B cell (primary cell): Measurements from ENCODE around the gene NEUROG1. TPM values are rescaled to one million over a fixed set of nuclear protein-coding genes. Genes with fewer than 3 reads are reported as not detected.

ENCODE experiments used
- ATAC-seq: fragments of 200-7000 bp; cut with Tn5 transposase; one replicate; pipeline ENCODE4 v1.10.0; 2021; ENCODE audit warnings: low read depth, mild to moderate bottlenecking, moderate number of reproducible peaks, moderate library complexity
- CTCF ChIA-PET: fragments of 350-600 bp; sonication (Branson Sonifier 250); formaldehyde crosslinking; loops from one replicate; lab custom pipeline; 2021; ENCODE audit warnings: antibody characterized with exemption, inconsistent platforms; lab: Charles Lee
- POLR2A ChIA-PET: fragments of 350-600 bp; sonication (Branson Sonifier 250); formaldehyde crosslinking; loops from one replicate; lab custom pipeline; 2021; ENCODE audit warnings: antibody characterized with exemption; lab: Charles Lee
- DNase-seq: peaks from one replicate; pipeline ENCODE4 v3.0.0; 2013
- H2AFZ ChIP-seq: 2 replicates; pipeline ENCODE4 v1.6.1; 2012; ENCODE audit warnings: mild to moderate bottlenecking, low read depth, low read length; ENCODE audit not compliant: insufficient read depth, poor library complexity, severe bottlenecking
- H3K27ac ChIP-seq, 2 donors: 1 replicate in 1 of 2; 2 replicates in 1 of 2; pipeline ENCODE4 v1.5.1; 2012 to 2013; ENCODE audit warnings: low read length in 2 of 2, mild to moderate bottlenecking in 2 of 2, moderate library complexity in 1 of 2
- H3K27me3 ChIP-seq, 4 experiments: fragments of 200-600 bp in 1 of 4; sonication (generic) in 1 of 4; replicated peaks in 1 of 4; 1 replicate in 2 of 4; 2 replicates in 2 of 4; pipeline versions ENCODE4 v1.6.1 to v1.7.0; 2013 to 2016; ENCODE audit warnings: low read length in 3 of 4, mild to moderate bottlenecking in 2 of 4, mixed read lengths in 1 of 4, moderate library complexity in 1 of 4; ENCODE audit not compliant: insufficient read depth in 4 of 4, control insufficient read depth in 3 of 4; ENCODE audit errors: control extremely low read depth in 1 of 4
- H3K36me3 ChIP-seq, 2 experiments: replicated peaks in 1 of 2; 1 replicate in 1 of 2; 2 replicates in 1 of 2; pipeline versions ENCODE4 v1.6.1 to v1.7.1; 2013; ENCODE audit warnings: low read length in 1 of 2; ENCODE audit not compliant: insufficient read depth in 2 of 2, control insufficient read depth in 1 of 2; ENCODE audit errors: control extremely low read depth in 1 of 2, extremely low read depth in 1 of 2
- H3K4me1 ChIP-seq, 2 donors: fragments of 200-600 bp in 1 of 2; sonication (generic) in 1 of 2; 1 replicate in 1 of 2; 2 replicates in 1 of 2; pipeline versions ENCODE4 v1.5.1 to v1.6.1; 2013 to 2017; ENCODE audit warnings: low read length in 2 of 2; ENCODE audit not compliant: control insufficient read depth in 2 of 2, insufficient read depth in 2 of 2
- H3K4me2 ChIP-seq: replicated peaks from 2 replicates; pipeline ENCODE3; 2012; ENCODE audit warnings: mild to moderate bottlenecking, low read depth, low read length; ENCODE audit not compliant: poor library complexity, severe bottlenecking
- H3K4me3 ChIP-seq, 5 experiments: fragments of 200-600 bp in 1 of 5; sonication (generic) in 1 of 5; 1 replicate in 3 of 5; 2 replicates in 2 of 5; pipeline versions ENCODE4 v1.5.1 to v1.7.0; 2011 to 2016; ENCODE audit warnings: low read length in 4 of 5, mild to moderate bottlenecking in 4 of 5, low read depth in 2 of 5, control low read depth in 1 of 5, moderate library complexity in 1 of 5; ENCODE audit not compliant: insufficient read depth in 1 of 5; ENCODE audit errors: control extremely low read depth in 1 of 5, extremely low read depth in 1 of 5
- H3K79me2 ChIP-seq: fragments of 200-600 bp; sonication (generic); one replicate; pipeline ENCODE4 v1.6.0; 2016; ENCODE audit warnings: low read length; ENCODE audit not compliant: control insufficient read depth, insufficient read depth
- H3K9ac ChIP-seq: fragments of 200-600 bp; sonication (generic); 2 replicates; pipeline ENCODE4 v1.6.1; 2017; ENCODE audit warnings: mild to moderate bottlenecking, low read length, moderate library complexity
- H3K9me3 ChIP-seq, 3 donors: one replicate each; pipeline versions ENCODE4 v1.6.1 to v1.7.1; 2013; ENCODE audit warnings: low read length in 2 of 3; ENCODE audit not compliant: control insufficient read depth in 2 of 3, insufficient read depth in 1 of 3; ENCODE audit errors: control extremely low read depth in 1 of 3
- H4K20me1 ChIP-seq: 2 replicates; pipeline ENCODE4 v1.6.0; 2012; ENCODE audit warnings: mild to moderate bottlenecking, low read length; ENCODE audit not compliant: insufficient read depth, control insufficient read depth, poor library complexity, severe bottlenecking
- H3K27ac Mint-ChIP-seq: one replicate; pipeline ENCODE4 v1.8.0; 2021; ENCODE audit warnings: mixed read lengths
- H3K27me3 Mint-ChIP-seq: one replicate; pipeline ENCODE4 v1.8.0; 2021; ENCODE audit warnings: mixed read lengths
- H3K4me1 Mint-ChIP-seq: one replicate; pipeline ENCODE4 v1.8.0; 2021; ENCODE audit warnings: mixed read lengths
- H3K4me3 Mint-ChIP-seq: one replicate; pipeline ENCODE4 v1.8.0; 2021; ENCODE audit warnings: mixed read lengths
- H3K9me3 Mint-ChIP-seq: one replicate; pipeline ENCODE4 v1.8.0; 2022; ENCODE audit warnings: mixed read lengths; ENCODE audit not compliant: insufficient read depth
- EZH2 ChIP-seq: IDR thresholded peaks from 2 replicates; pipeline ENCODE4 v1.6.1; 2012; ENCODE audit warnings: borderline replicate concordance, low read depth, mild to moderate bottlenecking, moderate library complexity, low read length; ENCODE audit not compliant: insufficient read depth, poor library complexity, severe bottlenecking
- WGBS: methylation state at CpG from one replicate; pipeline ENCODE4 v1.1.5; 2013; ENCODE audit warnings: missing lambda C conversion rate; ENCODE audit not compliant: insufficient coverage; 5-methylcytosine and 5-hydroxymethylcytosine counted together
- intact Hi-C: fragments of 100-400 bp; cut with micrococcal nuclease; formaldehyde crosslinking; loops from one replicate; pipeline ENCODE4 v1.10.0; 2022
- polyA plus RNA-seq: library from polyadenylated mRNA; depleted of rRNA; stranded (reverse); fragments of >200 nt; gene quantifications from 2 replicates; pipeline ENCODE4 v1.2.3, GENCODE V29; 2012
- total RNA-seq, 2 donors: library from RNA; stranded (reverse); fragments of 120-200 nt in 1 of 2; gene quantifications; 1 replicate in 1 of 2; 2 replicates in 1 of 2; pipeline versions ENCODE4 v1.2.3 to v1.2.4, GENCODE V29; 2013 to 2022
- TF ChIP-seq, protein P1 (sequence below): fragments of 200-600 bp; IDR thresholded peaks from one replicate; pipeline ENCODE4 v1.8.0; 2022; ENCODE audit warnings: antibody characterized with exemption, mild to moderate bottlenecking

The NEUROG1 gene
- total and polyA plus RNA-seq, 2 donors (not counting 1 experiment from before 2014, with no cell fraction given): not detected

DNA sequence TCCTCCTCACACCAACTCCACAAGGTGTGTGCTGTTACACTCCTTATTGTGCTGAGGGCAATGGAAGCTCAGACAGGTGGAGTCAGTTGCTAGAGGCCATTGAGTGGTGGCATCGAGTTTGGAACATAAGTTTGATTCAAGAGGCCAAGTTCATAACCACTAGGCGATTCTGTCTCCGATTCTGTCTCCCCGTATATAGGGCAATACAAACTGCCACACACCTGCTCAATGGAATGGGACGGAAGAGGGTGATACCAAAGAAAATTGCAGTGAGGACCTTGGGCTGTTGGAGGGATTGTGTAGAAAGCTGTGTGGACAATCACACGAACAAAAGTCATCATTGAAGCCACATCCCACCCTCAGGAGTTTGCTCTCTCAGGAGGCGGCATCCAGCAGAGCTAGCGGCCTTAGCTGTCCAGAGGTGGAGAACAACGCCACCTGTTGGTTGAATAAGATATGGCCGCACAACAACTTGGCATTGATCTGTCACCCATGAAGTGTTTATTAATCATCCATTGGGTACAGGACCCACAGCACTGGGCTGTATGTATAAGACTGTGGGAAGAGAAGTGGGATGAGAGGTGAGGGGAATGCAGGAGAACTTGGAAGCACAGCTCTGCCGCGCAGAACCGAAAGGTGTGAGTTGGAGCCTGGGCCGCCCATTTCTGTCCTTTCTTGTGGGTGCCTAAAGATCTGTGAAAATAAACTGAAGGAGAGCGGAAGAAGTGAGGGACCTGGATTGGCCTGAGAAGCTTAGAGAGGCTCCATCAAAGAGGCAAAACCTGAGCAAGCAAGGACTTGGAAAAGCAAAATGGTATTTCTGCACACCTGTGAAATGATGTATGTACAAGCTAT lies 16.1 kb upstream of the NEUROG1 start:
- Histone ChIP-seq H3K4me2 (no peak overlapping the region), H3K9ac (no peak overlapping the region), H3K4me1 (no peaks in the 10 kb centered on the region), H3K9me3 (no peaks in the 10 kb centered on the region), H3K27ac (no peak overlapping the region), H3K4me3 (no peak overlapping the region), H3K27me3 (peaks cover 0 to 19% (median 5%) of the 10 kb centered on the region in 4 experiments), H3K36me3 (no peaks in the 10 kb centered on the region), H3K79me2 (no peaks in the 10 kb centered on the region), H4K20me1 (no peaks in the 10 kb centered on the region), H2AFZ (no peak overlapping the region)
- intact Hi-C loops: no loop called here
- ATAC-seq: no peak
- Mint-ChIP-seq H3K4me3 (no peak overlapping the region), H3K9me3 (peaks cover 2% of the 10 kb centered on the region), H3K27ac (no peak overlapping the region), H3K27me3 (peaks cover 62% of the 10 kb centered on the region), H3K4me1 (no peaks in the 10 kb centered on the region)
- ChIA-PET POLR2A (no interaction called here), CTCF (interaction anchor here (0.8 to 3.3 kb wide), 8 partner anchors 9 to 96 kb away, joined by 3 to 10 read pairs (median 5); no protein-coding TSS in a partner anchor)
- peak; percentile 44 for DNase-seq
- no peak for TF ChIP-seq EZH2
- TF ChIP-seq, protein P1, sequence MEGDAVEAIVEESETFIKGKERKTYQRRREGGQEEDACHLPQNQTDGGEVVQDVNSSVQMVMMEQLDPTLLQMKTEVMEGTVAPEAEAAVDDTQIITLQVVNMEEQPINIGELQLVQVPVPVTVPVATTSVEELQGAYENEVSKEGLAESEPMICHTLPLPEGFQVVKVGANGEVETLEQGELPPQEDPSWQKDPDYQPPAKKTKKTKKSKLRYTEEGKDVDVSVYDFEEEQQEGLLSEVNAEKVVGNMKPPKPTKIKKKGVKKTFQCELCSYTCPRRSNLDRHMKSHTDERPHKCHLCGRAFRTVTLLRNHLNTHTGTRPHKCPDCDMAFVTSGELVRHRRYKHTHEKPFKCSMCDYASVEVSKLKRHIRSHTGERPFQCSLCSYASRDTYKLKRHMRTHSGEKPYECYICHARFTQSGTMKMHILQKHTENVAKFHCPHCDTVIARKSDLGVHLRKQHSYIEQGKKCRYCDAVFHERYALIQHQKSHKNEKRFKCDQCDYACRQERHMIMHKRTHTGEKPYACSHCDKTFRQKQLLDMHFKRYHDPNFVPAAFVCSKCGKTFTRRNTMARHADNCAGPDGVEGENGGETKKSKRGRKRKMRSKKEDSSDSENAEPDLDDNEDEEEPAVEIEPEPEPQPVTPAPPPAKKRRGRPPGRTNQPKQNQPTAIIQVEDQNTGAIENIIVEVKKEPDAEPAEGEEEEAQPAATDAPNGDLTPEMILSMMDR: peak; percentile 69
- WGBS: 63% methylated on average over 6 of the region's 15 CpGs

DNA sequence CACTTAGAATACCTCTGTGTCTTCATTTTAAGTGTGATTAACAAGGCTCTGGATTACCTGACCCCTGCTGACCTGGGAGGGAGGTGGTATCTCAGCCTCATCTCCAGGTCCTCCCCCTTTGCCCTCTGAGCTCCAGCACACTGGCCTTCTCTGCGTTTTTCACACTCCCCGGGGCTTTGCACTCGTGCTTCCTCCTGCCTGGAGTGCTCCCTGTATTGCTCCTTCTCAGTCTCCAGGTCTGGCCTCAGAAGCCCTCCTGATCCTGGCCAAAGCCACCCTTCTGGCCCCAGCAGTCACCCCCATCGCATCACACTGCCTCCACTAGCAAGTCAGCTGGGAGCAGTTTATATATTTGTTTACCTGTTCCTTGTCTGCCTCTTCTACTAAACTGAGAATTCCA lies 13.6 kb upstream of the NEUROG1 start:
- H3K4me2 ChIP-seq: no peak overlapping the region
- 28% methylated on average over 3 of the region's 4 CpGs for WGBS
- ChIA-PET POLR2A (no interaction called here), CTCF (interaction anchor here (1.4 to 3.3 kb wide), 2 partner anchors 17 to 92 kb away, joined by 7 to 10 read pairs; no protein-coding TSS in a partner anchor)
- intact Hi-C loops: no loop called here
- Mint-ChIP-seq H3K4me1 (peaks cover 5% of the 10 kb centered on the region), H3K4me3 (no peak overlapping the region), H3K27ac (no peak overlapping the region), H3K9me3 (no peaks in the 10 kb centered on the region), H3K27me3 (peaks cover 72% of the 10 kb centered on the region)
- no peak overlapping the region for H2AFZ ChIP-seq
- H3K4me3 ChIP-seq: no peak overlapping the region
- ATAC-seq (no peak), DNase-seq (no peak)
- no peaks in the 10 kb centered on the region for H4K20me1 ChIP-seq
- H3K27me3 ChIP-seq: peaks cover 0 to 28% (median 15%) of the 10 kb centered on the region in 4 experiments
- H3K4me1 ChIP-seq: peaks cover 6 to 7% of the 10 kb centered on the region in 2 donors
- H3K27ac ChIP-seq: no peak overlapping the region
- H3K9me3 ChIP-seq: no peaks in the 10 kb centered on the region
- no peaks in the 10 kb centered on the region for H3K36me3 ChIP-seq
- TF ChIP-seq, protein P1: no peak
- TF ChIP-seq EZH2: no peak
- no peak overlapping the region for H3K9ac ChIP-seq
- H3K79me2 ChIP-seq: no peaks in the 10 kb centered on the region
